IMR-90 (cell line): ENCODE results near the gene ABAT. TPM values are rescaled to one million over a fixed set of nuclear protein-coding genes. Genes with fewer than 3 reads are reported as not detected.

Experiments used
- ATAC-seq: fragments of 200-7000 bp; cut with Tn5 transposase; 2 replicates; pipeline ENCODE4 v1.9.1; 2020; ENCODE audit warnings: low read depth, mild to moderate bottlenecking, moderate library complexity
- BruUV-seq: library from RNA; stranded (reverse); fragments of 400-500 nt; replicated peaks from 2 replicates; lab custom pipeline; 2021; lab: Mats Ljungman, UMichigan
- CTCF ChIA-PET: fragments of 300-600 bp; formaldehyde crosslinking; extraction: SDS; loops from one replicate; lab custom pipeline; 2021; ENCODE audit warnings: antibody characterized with exemption; lab: Yijun Ruan, JAX
- POLR2A ChIA-PET: fragments of 300-600 bp; sonication (Branson Sonifier 250); formaldehyde crosslinking; loops from one replicate; lab custom pipeline; 2022; ENCODE audit warnings: antibody characterized with exemption; ENCODE audit not compliant: unreplicated experiment; lab: Charles Lee
- DNase-seq: peaks from one replicate; pipeline ENCODE4 v3.0.0; 2013
- H2AFZ ChIP-seq: replicated peaks from 2 replicates; pipeline ENCODE3; 2013; ENCODE audit warnings: low read length, mild to moderate bottlenecking; ENCODE audit not compliant: poor library complexity
- H2AK5ac ChIP-seq: 2 replicates; pipeline ENCODE4 v1.6.1; 2013; ENCODE audit warnings: low read depth, low read length, inconsistent platforms
- H2AK9ac ChIP-seq: replicated peaks from 2 replicates; pipeline ENCODE3; 2013; ENCODE audit warnings: mild to moderate bottlenecking, low read depth, low read length, moderate library complexity; ENCODE audit not compliant: poor library complexity
- H2BK120ac ChIP-seq: 2 replicates; pipeline ENCODE4 v1.6.1; 2013; ENCODE audit warnings: low read depth, low read length, inconsistent platforms
- H2BK15ac ChIP-seq: 3 replicates; pipeline ENCODE4 v1.6.1; 2013; ENCODE audit warnings: low read depth, low read length, inconsistent platforms
- H2BK20ac ChIP-seq: 2 replicates; pipeline ENCODE4 v1.6.1; 2013; ENCODE audit warnings: low read depth, mild to moderate bottlenecking, inconsistent platforms, low read length, moderate library complexity
- H2BK5ac ChIP-seq: 2 replicates; pipeline ENCODE4 v1.6.1; 2013; ENCODE audit warnings: mild to moderate bottlenecking, low read depth, low read length, inconsistent platforms; ENCODE audit not compliant: poor library complexity, severe bottlenecking
- H3K14ac ChIP-seq: replicated peaks from 2 replicates; pipeline ENCODE4 v1.6.1; 2013; ENCODE audit warnings: low read depth, low read length, inconsistent platforms
- H3K18ac ChIP-seq: 2 replicates; pipeline ENCODE4 v1.6.1; 2013; ENCODE audit warnings: low read depth, low read length, control low read depth
- H3K23ac ChIP-seq: 2 replicates; pipeline ENCODE4 v1.6.1; 2013; ENCODE audit warnings: low read depth, low read length, inconsistent platforms
- H3K27ac ChIP-seq: 2 replicates; pipeline ENCODE4 v1.5.1; 2013; ENCODE audit warnings: mild to moderate bottlenecking, control low read depth, low read length; ENCODE audit not compliant: insufficient read depth
- H3K27me3 ChIP-seq: 2 replicates; pipeline ENCODE4 v1.6.1; 2013; ENCODE audit warnings: low read length; ENCODE audit not compliant: control insufficient read depth, insufficient read depth
- H3K36me3 ChIP-seq: 2 replicates; pipeline ENCODE4 v1.6.1; 2013; ENCODE audit warnings: low read length, mixed read lengths; ENCODE audit not compliant: control insufficient read depth, insufficient read depth
- H3K4ac ChIP-seq: 2 replicates; pipeline ENCODE4 v1.6.1; 2013; ENCODE audit warnings: low read depth, low read length, inconsistent platforms
- H3K4me1 ChIP-seq: 2 replicates; pipeline ENCODE4 v1.6.1; 2013; ENCODE audit warnings: low read length, mixed read lengths; ENCODE audit not compliant: control insufficient read depth, insufficient read depth
- H3K4me2 ChIP-seq: 2 replicates; pipeline ENCODE4 v1.6.1; 2013; ENCODE audit warnings: low read depth, mild to moderate bottlenecking, control low read depth, low read length, moderate library complexity
- H3K4me3 ChIP-seq: 2 replicates; pipeline ENCODE4 v1.5.1; 2013; ENCODE audit warnings: low read depth, mild to moderate bottlenecking, control low read depth, low read length, moderate library complexity; ENCODE audit not compliant: insufficient read depth
- H3K56ac ChIP-seq: 2 replicates; pipeline ENCODE4 v1.6.1; 2013; ENCODE audit warnings: low read length, inconsistent platforms; ENCODE audit not compliant: insufficient read depth; ENCODE audit errors: extremely low read depth
- H3K79me1 ChIP-seq, 2 experiments: 2 replicates each; pipeline ENCODE4 v1.6.1; 2013; ENCODE audit warnings: low read length in 2 of 2, inconsistent platforms in 1 of 2, low read depth in 1 of 2
- H3K9ac ChIP-seq: 2 replicates; pipeline ENCODE4 v1.6.1; 2013; ENCODE audit warnings: low read depth, low read length, control low read depth
- H3K9me1 ChIP-seq: 2 replicates; pipeline ENCODE4 v1.6.1; 2013; ENCODE audit warnings: low read length, inconsistent platforms; ENCODE audit not compliant: insufficient read depth
- H3K9me3 ChIP-seq: 2 replicates; pipeline ENCODE4 v1.6.1; 2013; ENCODE audit warnings: low read length; ENCODE audit not compliant: control insufficient read depth, insufficient read depth
- H4K20me1 ChIP-seq: 2 replicates; pipeline ENCODE4 v1.6.1; 2013; ENCODE audit warnings: low read length, inconsistent platforms; ENCODE audit not compliant: insufficient read depth
- H4K5ac ChIP-seq: 2 replicates; pipeline ENCODE4 v1.6.1; 2013; ENCODE audit warnings: mild to moderate bottlenecking, low read depth, low read length, control low read depth
- H4K8ac ChIP-seq, 2 experiments: 2 replicates each; pipeline ENCODE4 v1.6.1; 2013; ENCODE audit warnings: low read depth in 2 of 2, low read length in 2 of 2, control low read depth in 1 of 2, inconsistent platforms in 1 of 2
- H4K91ac ChIP-seq: 2 replicates; pipeline ENCODE4 v1.6.1; 2013; ENCODE audit warnings: low read depth, low read length, inconsistent platforms; ENCODE audit not compliant: insufficient read depth
- BHLHE40 ChIP-seq: fragments of 150-350 bp; IDR thresholded peaks from 2 replicates; pipeline ENCODE4 v1.6.1; 2016; ENCODE audit warnings: mild to moderate bottlenecking, low read depth, low read length
- WGBS, 2 experiments: methylation state at CpG; one replicate each; pipeline versions ENCODE4 v1.1.5 to v1.1.7; 2013; ENCODE audit warnings: missing lambda C conversion rate in 2 of 2; ENCODE audit not compliant: insufficient read length in 1 of 2; ENCODE audit errors: extremely low coverage in 2 of 2; 5-methylcytosine and 5-hydroxymethylcytosine counted together
- dilution Hi-C: fragments of 300-500 bp; cut with HindIII; formaldehyde crosslinking; loops from one replicate; pipeline ENCODE4 v1.14.3; 2018; ENCODE audit warnings: low sequenced_read_pairs; ENCODE audit not compliant: unreplicated experiment
- in situ Hi-C: fragments of 300-500 bp; cut with MboI; formaldehyde crosslinking; loops from 3 replicates; pipeline ENCODE4 v1.14.3; 2019; ENCODE audit warnings: low sequenced_read_pairs, inconsistent platforms, mixed read lengths
- intact Hi-C: fragments of 100-400 bp; cut with micrococcal nuclease; formaldehyde crosslinking; loops from 2 replicates; pipeline ENCODE4 v1.10.0; 2022
- polyA plus RNA-seq, 3 experiments: library from polyadenylated mRNA; depleted of rRNA; stranded (reverse); fragments of >200 nt; gene quantifications; 2 replicates each; pipeline ENCODE4 v1.2.3, GENCODE V29; 2012; ENCODE audit warnings: low replicate concordance in 1 of 3
- total RNA-seq: library from RNA; depleted of rRNA; stranded (reverse); fragments of >200 nt; gene quantifications from 2 replicates; pipeline ENCODE4 v1.2.3, GENCODE V29; 2012

ABAT gene
- total and polyA plus RNA-seq, 2 of the 4 experiments (the other 2 are of a cell fraction): 4.5 to 6.9 TPM

DNA sequence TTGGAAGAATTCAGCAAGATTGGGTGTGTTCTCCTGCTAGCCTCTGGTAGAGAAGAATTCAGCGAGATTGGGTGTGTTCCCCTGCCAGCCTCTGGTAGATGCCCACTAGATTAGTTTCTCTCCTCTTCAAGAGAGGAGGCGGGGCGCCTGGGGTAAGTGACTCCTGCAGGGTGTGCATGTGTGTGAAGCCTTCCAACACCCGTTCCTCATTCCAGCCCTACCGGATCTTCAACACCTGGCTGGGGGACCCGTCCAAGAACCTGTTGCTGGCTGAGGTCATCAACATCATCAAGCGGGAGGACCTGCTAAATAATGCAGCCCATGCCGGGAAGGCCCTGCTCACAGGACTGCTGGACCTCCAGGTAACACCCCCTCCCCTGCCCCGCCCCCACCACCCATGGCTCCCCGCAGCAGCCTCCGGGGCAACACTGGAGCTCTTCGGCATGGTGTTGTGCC, 101.7 kb downstream of the ABAT start:
- Histone ChIP-seq H4K8ac (no peak overlapping the region), H3K27me3 (no peaks in the 10 kb centered on the region), H2AK9ac (no peak overlapping the region), H3K18ac (no peak overlapping the region), H2BK20ac (no peak overlapping the region), H3K14ac (no peak overlapping the region), H3K4me2 (no peak overlapping the region), H3K79me1 (no peaks in the 10 kb centered on the region), H3K4me1 (no peaks in the 10 kb centered on the region), H3K23ac (no peak overlapping the region), H2BK5ac (no peak overlapping the region), H3K9me1 (no peaks in the 10 kb centered on the region), H4K5ac (no peak overlapping the region), H3K4me3 (no peak overlapping the region), H2BK15ac (no peak overlapping the region), H3K9ac (no peak overlapping the region), H4K91ac (no peak overlapping the region), H2AK5ac (no peak overlapping the region), H2AFZ (no peak overlapping the region), H3K9me3 (0 out of 2 replicates have a peak, but pooled peaks cover 2% of the 10 kb centered on the region), H3K56ac (no peak overlapping the region), H3K4ac (no peak overlapping the region), H3K27ac (no peak overlapping the region), H4K20me1 (no peaks in the 10 kb centered on the region), H2BK120ac (no peak overlapping the region), H3K36me3 (no peaks in the 10 kb centered on the region; the same call in 1 of the 2 replicates)
- no TSS peak for BruUV-seq
- CTCF ChIA-PET: no interaction called here
- 47% methylated on average over 3 of the region's 12 CpGs; no CpG with 5 or more reads in 1 of the 2 experiments for WGBS, 2 experiments
- in situ Hi-C loops (no loop called here), dilution Hi-C loops (no loop called here), intact Hi-C loops (no loop called here)
- TF ChIP-seq BHLHE40: no peak
- POLR2A ChIA-PET: no interaction called here
- DNase-seq (no peak), ATAC-seq (no peak)
